HepG2 (cell line): ENCODE results near the gene CCDC88A. TPM values are rescaled to one million over a fixed set of nuclear protein-coding genes. Genes with fewer than 3 reads are reported as not detected.

Experiments used
- ATAC-seq: fragments of 200-7000 bp; cut with Tn5 transposase; 3 replicates; pipeline ENCODE4 v1.9.1; 2020; ENCODE audit warnings: mild to moderate bottlenecking, moderate library complexity
- BruUV-seq: library from RNA; stranded (reverse); fragments of 400-500 nt; replicated peaks from 2 replicates; lab custom pipeline; 2021; lab: Mats Ljungman, UMichigan
- CTCF ChIA-PET: fragments of 300-600 bp; formaldehyde crosslinking; extraction: SDS; loops from one replicate; lab custom pipeline; 2021; ENCODE audit warnings: low total read pairs, inconsistent platforms, low intra/inter-chr PET ratio; lab: Yijun Ruan, JAX
- POLR2A ChIA-PET: fragments of 350-600 bp; sonication (Branson Sonifier 250); formaldehyde crosslinking; loops from one replicate; lab custom pipeline; 2020; ENCODE audit warnings: antibody characterized with exemption, inconsistent platforms; lab: Yijun Ruan, JAX
- DNase-seq: peaks from one replicate; pipeline ENCODE4 v3.0.0-alpha.2; 2015; ENCODE audit warnings: low spot score
- FAIRE-seq: peaks from 3 replicates; lab custom pipeline; 2011; peaks lifted over from hg19 to GRCh38; lab: Jason Lieb, UNC
- H2AFZ ChIP-seq: one replicate; pipeline ENCODE4 v1.6.1; 2011; ENCODE audit warnings: low read length, inconsistent platforms
- H3K27ac ChIP-seq: fragments of 300-600 bp; 3 replicates; pipeline ENCODE4 v1.8.0; 2011; ENCODE audit warnings: mixed run types, mild to moderate bottlenecking, mixed read lengths, low read length, inconsistent platforms; ENCODE audit not compliant: insufficient read depth; ENCODE audit errors: extremely low read length
- H3K27me3 ChIP-seq, 2 experiments: fragments of 200-600 bp in 1 of 2; 2 replicates in 1 of 2; 3 replicates in 1 of 2; pipeline versions ENCODE4 v1.6.0 to v1.8.0; 2011; ENCODE audit warnings: low read length in 2 of 2, mild to moderate bottlenecking in 2 of 2, moderate library complexity in 2 of 2, inconsistent platforms in 1 of 2; ENCODE audit not compliant: insufficient read depth in 2 of 2, control insufficient read depth in 1 of 2
- H3K36me3 ChIP-seq, 2 experiments: fragments of 200-600 bp in 1 of 2; replicated peaks in 1 of 2; 2 replicates in 1 of 2; 3 replicates in 1 of 2; pipeline versions ENCODE4 v1.5.1 to v1.8.0; 2011; ENCODE audit warnings: low read length in 2 of 2, inconsistent platforms in 1 of 2; ENCODE audit not compliant: insufficient read depth in 2 of 2, control insufficient read depth in 1 of 2
- H3K4me1 ChIP-seq: 2 replicates; pipeline ENCODE4 v1.5.1; 2012; ENCODE audit warnings: low read length, inconsistent platforms; ENCODE audit not compliant: insufficient read depth
- H3K4me2 ChIP-seq: 2 replicates; pipeline ENCODE4 v1.6.0; 2011; ENCODE audit warnings: low read depth, low read length, inconsistent platforms
- H3K4me3 ChIP-seq, 3 experiments: fragments of 200-600 bp in 1 of 3; sonication (generic), shearing (Covaris generic) in 1 of 3; replicated peaks in 1 of 3; 2 replicates each; pipeline ENCODE4 v1.5.1; 2011 to 2016; ENCODE audit warnings: low read length in 3 of 3, inconsistent platforms in 2 of 3, low read depth in 2 of 3, mild to moderate bottlenecking in 2 of 3, control low read depth in 1 of 3, mixed read lengths in 1 of 3; ENCODE audit not compliant: insufficient read depth in 1 of 3
- H3K79me2 ChIP-seq: one replicate; pipeline ENCODE4 v1.6.1; 2011; ENCODE audit warnings: low read length, inconsistent platforms; ENCODE audit not compliant: insufficient read depth
- H3K9ac ChIP-seq: 2 replicates; pipeline ENCODE4 v1.6.0; 2011; ENCODE audit warnings: mild to moderate bottlenecking, low read depth, low read length, inconsistent platforms; ENCODE audit not compliant: insufficient read depth
- H3K9me3 ChIP-seq: 2 replicates; pipeline ENCODE4 v1.5.1; 2012; ENCODE audit warnings: mild to moderate bottlenecking, low read length
- H4K20me1 ChIP-seq: 2 replicates; pipeline ENCODE4 v1.6.0; 2011; ENCODE audit warnings: inconsistent platforms, mild to moderate bottlenecking, low read length, moderate library complexity; ENCODE audit not compliant: insufficient read depth
- FOXM1 ChIP-seq: sonication (generic); formaldehyde crosslinking; IDR thresholded peaks from 2 replicates; pipeline ENCODE4 v1.5.0; 2020; ENCODE audit warnings: missing genetic modification reagents
- NRL ChIP-seq: sonication (generic); formaldehyde crosslinking; IDR thresholded peaks from 2 replicates; pipeline ENCODE4 v1.5.0; 2020; ENCODE audit warnings: missing genetic modification reagents, mild to moderate bottlenecking, moderate library complexity, borderline replicate concordance
- SCMH1 ChIP-seq: sonication (generic); formaldehyde crosslinking; IDR thresholded peaks from 2 replicates; pipeline ENCODE4 v1.9.0; 2021; ENCODE audit warnings: missing genetic modification reagents, mild to moderate bottlenecking, borderline replicate concordance
- SYNCRIP ChIP-seq: fragments of 200-400 bp; formaldehyde crosslinking; IDR thresholded peaks from 2 replicates; pipeline ENCODE4 v1.6.1; 2018; ENCODE audit warnings: mild to moderate bottlenecking, low read depth, low read length; ENCODE audit not compliant: insufficient read depth
- ZNF17 ChIP-seq: sonication (generic); formaldehyde crosslinking; IDR thresholded peaks from 2 replicates; pipeline ENCODE4 v1.5.0; 2020; ENCODE audit warnings: mild to moderate bottlenecking, missing genetic modification reagents
- WGBS: methylation state at CpG from one replicate; pipeline ENCODE4 v1.1.6; 2017; ENCODE audit warnings: low lambda C conversion rate; 5-methylcytosine and 5-hydroxymethylcytosine counted together
- in situ Hi-C: cut with HindIII; loops from 2 replicates; pipeline ENCODE4 v1.10.0; 2017; ENCODE audit warnings: low pct_unique_long_range_greater_than_20kb; ENCODE audit not compliant: extremely low pct_ligation_motif_present
- intact Hi-C: fragments of 100-400 bp; cut with micrococcal nuclease; formaldehyde crosslinking; loops from one replicate; pipeline ENCODE4 v1.10.0; 2022; ENCODE audit not compliant: unreplicated experiment
- polyA plus RNA-seq, 8 experiments: library from polyadenylated mRNA; depleted of rRNA in 3 of 8; stranded (reverse) in 7 of 8; unstranded in 1 of 8; fragments of >200 nt; fragmentation: Illumina TruSeq in 4 of 8; extraction: Trizol in 4 of 8; gene quantifications; 2 replicates each; pipeline versions ENCODE4 v1.2.1 to v1.2.3, GENCODE V29; 2011 to 2016; ENCODE audit warnings: low read depth in 4 of 8, missing spikeins in 1 of 8, mixed read lengths in 1 of 8; ENCODE audit not compliant: insufficient read depth in 1 of 8
- total RNA-seq, 5 experiments: library from RNA; depleted of rRNA; stranded (reverse); fragments of >200 nt; fragmentation: Illumina TruSeq; extraction: Trizol; gene quantifications; 2 replicates each; pipeline ENCODE4 v1.2.3, GENCODE V29; 2016; ENCODE audit warnings: low read depth in 1 of 5
- TF ChIP-seq, protein P1 (sequence below): sonication (generic); formaldehyde crosslinking; IDR thresholded peaks from 2 replicates; pipeline ENCODE4 v1.4.0; 2020; ENCODE audit warnings: missing genetic modification reagents, borderline replicate concordance
- TF ChIP-seq, protein P2 (sequence below): sonication (generic); formaldehyde crosslinking; conservative IDR thresholded peaks from 2 replicates; pipeline ENCODE4 v1.5.0; 2020; ENCODE audit warnings: missing genetic modification reagents
- TF ChIP-seq, protein P3 (sequence below): sonication (generic); formaldehyde crosslinking; IDR thresholded peaks from 2 replicates; pipeline ENCODE4 v1.5.0; 2020; ENCODE audit warnings: mild to moderate bottlenecking, missing genetic modification reagents, borderline replicate concordance

Gene CCDC88A
- total and polyA plus RNA-seq, 2 of the 13 experiments (the other 11 are each of a cell fraction or from before 2014, with no cell fraction given), result 43.2 to 84.1 TPM

DNA sequence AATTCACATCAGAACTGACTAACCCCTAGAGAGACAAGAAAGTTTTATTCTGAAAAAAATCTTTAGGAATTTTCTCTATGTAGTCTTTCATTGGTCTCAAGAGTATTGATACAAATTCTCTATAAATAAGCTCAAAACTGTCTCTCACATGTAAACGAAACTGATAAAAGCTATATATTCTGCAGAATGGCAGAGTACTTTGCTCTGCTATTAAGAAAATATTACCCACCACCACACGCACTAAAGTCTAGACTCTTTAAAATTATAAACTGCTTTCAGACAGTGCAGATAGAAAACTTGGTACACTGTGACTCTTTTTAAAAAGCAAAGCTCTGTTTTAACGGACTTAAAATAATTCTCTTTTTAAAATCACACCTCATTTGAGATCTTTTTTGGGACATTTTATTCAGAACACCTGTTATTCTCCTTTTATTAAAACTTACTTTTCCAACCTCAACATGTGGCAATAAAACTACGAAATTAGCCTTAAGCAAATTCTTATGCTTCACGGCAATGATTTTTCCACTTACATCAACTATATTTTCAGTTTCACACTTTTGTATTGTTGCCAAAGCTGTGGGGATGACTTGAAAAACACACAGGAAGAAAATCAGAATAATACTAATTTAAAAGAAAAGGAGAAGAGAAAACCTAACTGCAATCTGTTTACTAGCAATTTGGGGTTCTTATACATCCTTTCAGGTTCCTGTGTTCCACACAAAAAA, 58.0 kb downstream of the CCDC88A start (continued):
- TF ChIP-seq NRL (CRISPR knock-in tag), result no peak
- TF ChIP-seq SYNCRIP, result no peak
- TF ChIP-seq, protein P1, sequence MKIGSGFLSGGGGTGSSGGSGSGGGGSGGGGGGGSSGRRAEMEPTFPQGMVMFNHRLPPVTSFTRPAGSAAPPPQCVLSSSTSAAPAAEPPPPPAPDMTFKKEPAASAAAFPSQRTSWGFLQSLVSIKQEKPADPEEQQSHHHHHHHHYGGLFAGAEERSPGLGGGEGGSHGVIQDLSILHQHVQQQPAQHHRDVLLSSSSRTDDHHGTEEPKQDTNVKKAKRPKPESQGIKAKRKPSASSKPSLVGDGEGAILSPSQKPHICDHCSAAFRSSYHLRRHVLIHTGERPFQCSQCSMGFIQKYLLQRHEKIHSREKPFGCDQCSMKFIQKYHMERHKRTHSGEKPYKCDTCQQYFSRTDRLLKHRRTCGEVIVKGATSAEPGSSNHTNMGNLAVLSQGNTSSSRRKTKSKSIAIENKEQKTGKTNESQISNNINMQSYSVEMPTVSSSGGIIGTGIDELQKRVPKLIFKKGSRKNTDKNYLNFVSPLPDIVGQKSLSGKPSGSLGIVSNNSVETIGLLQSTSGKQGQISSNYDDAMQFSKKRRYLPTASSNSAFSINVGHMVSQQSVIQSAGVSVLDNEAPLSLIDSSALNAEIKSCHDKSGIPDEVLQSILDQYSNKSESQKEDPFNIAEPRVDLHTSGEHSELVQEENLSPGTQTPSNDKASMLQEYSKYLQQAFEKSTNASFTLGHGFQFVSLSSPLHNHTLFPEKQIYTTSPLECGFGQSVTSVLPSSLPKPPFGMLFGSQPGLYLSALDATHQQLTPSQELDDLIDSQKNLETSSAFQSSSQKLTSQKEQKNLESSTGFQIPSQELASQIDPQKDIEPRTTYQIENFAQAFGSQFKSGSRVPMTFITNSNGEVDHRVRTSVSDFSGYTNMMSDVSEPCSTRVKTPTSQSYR (CRISPR knock-in tag), result no peak
- TF ChIP-seq, all 625 proteins: peak for 0

DNA sequence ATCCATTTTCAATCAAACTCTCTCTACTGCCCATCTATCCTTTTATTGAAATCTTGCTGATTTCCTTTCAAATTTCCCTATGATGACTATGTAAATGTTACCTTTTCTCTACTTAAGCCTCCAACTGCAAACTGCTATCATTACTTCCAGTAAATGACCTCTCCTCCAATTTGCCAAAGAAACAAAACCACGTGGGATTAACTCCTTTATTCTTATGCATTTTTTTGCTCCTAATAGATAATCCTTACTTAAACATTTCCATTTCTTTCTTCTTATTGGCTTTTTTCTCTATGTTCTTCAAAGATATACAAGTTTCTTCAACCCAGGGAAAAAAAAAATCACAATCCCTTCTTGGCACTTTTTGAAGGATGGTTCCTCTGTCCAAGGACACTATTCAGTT, 61.2 kb downstream of the CCDC88A start:
- POLR2A ChIA-PET, result no interaction called here
- Histone ChIP-seq H2AFZ (no peak overlapping the region), H3K4me1 (no peaks in the 10 kb centered on the region), H3K9ac (no peak overlapping the region), H3K27ac (no peak overlapping the region), H4K20me1 (no peaks in the 10 kb centered on the region), H3K9me3 (no peaks in the 10 kb centered on the region), H3K36me3 (peaks cover 3 to 21% of the 10 kb centered on the region in 2 experiments), H3K4me2 (no peak overlapping the region), H3K79me2 (no peaks in the 10 kb centered on the region), H3K4me3 (no peak overlapping the region), H3K27me3 (no peaks in the 10 kb centered on the region)
- no TSS peak for BruUV-seq
- 91% methylated on average over 1 of the region's 1 CpG for WGBS
- DNase-seq (no peak), ATAC-seq (no peak), FAIRE-seq (no peak)
- CTCF ChIA-PET, result no interaction called here
- in situ Hi-C loops (no loop called here), intact Hi-C loops (no loop called here)
- TF ChIP-seq ZNF17 (no peak), SCMH1 (CRISPR knock-in tag) (no peak), NRL (CRISPR knock-in tag) (no peak), FOXM1 (no peak)
- TF ChIP-seq, protein P2, sequence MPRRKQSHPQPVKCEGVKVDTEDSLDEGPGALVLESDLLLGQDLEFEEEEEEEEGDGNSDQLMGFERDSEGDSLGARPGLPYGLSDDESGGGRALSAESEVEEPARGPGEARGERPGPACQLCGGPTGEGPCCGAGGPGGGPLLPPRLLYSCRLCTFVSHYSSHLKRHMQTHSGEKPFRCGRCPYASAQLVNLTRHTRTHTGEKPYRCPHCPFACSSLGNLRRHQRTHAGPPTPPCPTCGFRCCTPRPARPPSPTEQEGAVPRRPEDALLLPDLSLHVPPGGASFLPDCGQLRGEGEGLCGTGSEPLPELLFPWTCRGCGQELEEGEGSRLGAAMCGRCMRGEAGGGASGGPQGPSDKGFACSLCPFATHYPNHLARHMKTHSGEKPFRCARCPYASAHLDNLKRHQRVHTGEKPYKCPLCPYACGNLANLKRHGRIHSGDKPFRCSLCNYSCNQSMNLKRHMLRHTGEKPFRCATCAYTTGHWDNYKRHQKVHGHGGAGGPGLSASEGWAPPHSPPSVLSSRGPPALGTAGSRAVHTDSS (CRISPR knock-in tag), result no peak
- TF ChIP-seq, protein P3, sequence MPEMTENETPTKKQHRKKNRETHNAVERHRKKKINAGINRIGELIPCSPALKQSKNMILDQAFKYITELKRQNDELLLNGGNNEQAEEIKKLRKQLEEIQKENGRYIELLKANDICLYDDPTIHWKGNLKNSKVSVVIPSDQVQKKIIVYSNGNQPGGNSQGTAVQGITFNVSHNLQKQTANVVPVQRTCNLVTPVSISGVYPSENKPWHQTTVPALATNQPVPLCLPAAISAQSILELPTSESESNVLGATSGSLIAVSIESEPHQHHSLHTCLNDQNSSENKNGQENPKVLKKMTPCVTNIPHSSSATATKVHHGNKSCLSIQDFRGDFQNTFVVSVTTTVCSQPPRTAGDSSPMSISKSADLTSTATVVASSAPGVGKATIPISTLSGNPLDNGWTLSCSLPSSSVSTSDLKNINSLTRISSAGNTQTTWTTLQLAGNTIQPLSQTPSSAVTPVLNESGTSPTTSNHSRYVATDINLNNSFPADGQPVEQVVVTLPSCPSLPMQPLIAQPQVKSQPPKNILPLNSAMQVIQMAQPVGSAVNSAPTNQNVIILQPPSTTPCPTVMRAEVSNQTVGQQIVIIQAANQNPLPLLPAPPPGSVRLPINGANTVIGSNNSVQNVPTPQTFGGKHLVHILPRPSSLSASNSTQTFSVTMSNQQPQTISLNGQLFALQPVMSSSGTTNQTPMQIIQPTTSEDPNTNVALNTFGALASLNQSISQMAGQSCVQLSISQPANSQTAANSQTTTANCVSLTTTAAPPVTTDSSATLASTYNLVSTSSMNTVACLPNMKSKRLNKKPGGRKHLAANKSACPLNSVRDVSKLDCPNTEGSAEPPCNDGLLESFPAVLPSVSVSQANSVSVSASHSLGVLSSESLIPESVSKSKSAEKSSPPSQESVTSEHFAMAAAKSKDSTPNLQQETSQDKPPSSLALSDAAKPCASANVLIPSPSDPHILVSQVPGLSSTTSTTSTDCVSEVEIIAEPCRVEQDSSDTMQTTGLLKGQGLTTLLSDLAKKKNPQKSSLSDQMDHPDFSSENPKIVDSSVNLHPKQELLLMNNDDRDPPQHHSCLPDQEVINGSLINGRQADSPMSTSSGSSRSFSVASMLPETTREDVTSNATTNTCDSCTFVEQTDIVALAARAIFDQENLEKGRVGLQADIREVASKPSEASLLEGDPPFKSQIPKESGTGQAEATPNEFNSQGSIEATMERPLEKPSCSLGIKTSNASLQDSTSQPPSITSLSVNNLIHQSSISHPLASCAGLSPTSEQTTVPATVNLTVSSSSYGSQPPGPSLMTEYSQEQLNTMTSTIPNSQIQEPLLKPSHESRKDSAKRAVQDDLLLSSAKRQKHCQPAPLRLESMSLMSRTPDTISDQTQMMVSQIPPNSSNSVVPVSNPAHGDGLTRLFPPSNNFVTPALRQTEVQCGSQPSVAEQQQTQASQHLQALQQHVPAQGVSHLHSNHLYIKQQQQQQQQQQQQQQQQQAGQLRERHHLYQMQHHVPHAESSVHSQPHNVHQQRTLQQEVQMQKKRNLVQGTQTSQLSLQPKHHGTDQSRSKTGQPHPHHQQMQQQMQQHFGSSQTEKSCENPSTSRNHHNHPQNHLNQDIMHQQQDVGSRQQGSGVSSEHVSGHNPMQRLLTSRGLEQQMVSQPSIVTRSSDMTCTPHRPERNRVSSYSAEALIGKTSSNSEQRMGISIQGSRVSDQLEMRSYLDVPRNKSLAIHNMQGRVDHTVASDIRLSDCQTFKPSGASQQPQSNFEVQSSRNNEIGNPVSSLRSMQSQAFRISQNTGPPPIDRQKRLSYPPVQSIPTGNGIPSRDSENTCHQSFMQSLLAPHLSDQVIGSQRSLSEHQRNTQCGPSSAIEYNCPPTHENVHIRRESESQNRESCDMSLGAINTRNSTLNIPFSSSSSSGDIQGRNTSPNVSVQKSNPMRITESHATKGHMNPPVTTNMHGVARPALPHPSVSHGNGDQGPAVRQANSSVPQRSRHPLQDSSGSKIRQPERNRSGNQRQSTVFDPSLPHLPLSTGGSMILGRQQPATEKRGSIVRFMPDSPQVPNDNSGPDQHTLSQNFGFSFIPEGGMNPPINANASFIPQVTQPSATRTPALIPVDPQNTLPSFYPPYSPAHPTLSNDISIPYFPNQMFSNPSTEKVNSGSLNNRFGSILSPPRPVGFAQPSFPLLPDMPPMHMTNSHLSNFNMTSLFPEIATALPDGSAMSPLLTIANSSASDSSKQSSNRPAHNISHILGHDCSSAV, result no peak
